ENCODE measurements around the gene UBTF.

UBTF gene

DNA sequence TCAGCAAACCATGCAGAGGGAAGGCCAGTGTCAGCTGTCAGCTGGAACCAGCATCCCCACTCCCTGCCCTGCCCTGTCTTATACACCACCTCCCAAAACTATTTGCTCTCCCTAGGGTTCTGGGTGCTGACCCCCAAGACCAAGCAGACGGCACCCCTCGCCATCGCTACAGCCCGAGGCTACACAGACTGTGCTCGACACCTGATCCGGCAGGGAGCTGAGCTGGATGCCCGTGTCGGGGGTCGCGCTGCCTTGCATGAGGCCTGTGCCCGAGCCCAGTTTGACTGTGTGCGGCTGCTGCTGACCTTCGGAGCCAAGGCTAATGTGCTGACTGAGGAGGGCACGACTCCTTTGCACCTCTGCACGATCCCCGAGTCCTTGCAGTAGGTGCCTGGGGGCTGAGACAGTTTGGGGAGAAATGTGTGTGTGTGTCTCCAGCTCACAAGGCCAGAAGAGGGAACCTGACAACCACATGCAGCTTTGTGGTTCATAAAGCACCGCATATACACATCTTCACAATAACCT, 47.5 kb downstream of the UBTF start:
- DNase-seq (ENCODE audit: low read depth in 2 of 2): no peak

DNA sequence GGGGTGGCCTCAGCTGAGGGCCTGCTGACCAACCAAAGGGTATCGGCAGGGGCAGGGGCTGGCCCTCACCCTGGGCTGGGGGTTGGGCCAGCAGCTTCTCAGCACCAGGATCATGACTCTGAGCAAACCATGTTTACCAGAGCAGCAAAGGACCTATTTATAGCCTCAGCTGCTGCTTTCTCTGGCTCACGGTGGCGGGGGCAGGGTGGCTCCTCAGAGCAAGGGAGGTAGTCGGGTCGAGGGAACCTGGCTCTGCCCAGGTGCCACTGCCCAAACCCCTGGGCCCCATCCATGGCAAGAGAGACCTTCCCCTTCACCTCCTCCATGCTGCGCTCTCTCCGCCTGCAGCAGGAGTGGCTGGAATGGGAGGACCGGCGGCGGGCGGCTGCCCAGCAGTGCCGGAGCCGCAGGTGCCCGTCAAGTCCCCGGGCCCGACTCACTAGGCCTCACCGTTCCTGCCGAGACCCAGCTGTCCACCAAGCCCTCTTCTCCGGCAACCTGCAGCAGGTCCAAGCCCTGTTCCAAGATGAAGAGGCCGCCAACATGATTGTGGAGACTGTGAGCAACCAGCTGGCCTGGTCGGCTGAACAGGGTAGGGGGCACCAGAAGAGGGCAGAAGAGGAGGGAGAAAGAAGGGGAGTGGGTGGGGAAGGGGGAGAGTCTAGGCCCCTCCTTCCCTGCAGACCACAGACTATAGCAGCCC, 48.8 kb downstream of the UBTF start, which contains the start of gene ASB16:
Gene ASB16 (plus strand): TSS at position 206 of the 703 bp plus-strand sequence. CDS start 86 bp downstream, at position 292.
- no peak for DNase-seq (ENCODE audit: low read depth in 2 of 2)

DNA sequence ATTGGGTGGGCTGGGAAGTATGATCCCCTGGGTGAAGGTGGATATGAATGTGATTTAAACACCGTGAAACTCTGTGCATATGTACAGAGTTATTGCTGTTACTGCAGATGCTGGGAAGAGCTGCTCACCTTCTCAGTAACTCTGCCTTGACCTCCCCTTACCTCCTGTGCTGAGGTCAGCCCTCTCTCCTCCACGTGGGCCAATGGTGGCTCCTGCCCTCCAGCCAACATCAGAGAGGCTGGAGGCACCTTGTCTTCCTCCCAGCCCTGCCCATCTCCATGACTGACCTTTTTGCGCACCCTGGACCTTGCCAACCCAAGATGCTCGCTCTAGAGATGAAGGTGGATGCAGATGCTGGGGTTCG, 49.4 kb downstream of the UBTF start:
- DNase-seq (ENCODE audit: low read depth in 2 of 2): no peak

DNA sequence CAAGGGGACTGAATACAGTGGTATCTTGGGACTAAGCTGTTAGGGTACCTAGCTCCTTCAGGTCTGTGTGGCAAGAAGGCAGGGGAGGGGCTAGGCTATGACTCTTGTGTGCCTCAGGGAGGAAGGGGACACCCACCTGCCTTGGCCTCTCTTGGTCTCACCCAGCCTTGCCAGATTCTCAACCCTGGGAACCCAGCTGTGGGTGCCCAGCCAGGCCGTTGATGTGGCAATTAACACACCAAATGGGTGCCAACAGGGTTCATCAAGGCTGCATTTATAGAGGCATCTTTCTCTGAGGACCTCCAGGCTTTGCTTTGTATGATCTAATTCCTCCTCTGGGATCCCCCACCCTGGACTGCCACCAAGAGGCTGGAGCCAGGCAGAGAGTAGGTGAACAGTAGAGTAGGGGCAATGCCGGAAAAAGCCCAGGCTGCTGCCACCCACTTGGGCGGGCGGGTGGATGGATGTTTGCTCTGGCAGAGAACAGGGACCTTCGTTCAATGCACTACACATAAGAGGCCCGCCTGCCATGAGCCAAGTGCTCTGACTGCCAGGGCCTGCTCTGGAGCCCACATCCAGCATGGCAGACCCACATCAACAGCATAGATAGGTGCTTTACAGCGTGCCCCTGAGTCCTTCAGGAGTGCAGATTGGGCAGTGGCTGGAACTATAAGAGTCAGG, 52.2 kb downstream of the UBTF start:
- DNase-seq (ENCODE audit: low read depth in 2 of 2): no peak

DNA sequence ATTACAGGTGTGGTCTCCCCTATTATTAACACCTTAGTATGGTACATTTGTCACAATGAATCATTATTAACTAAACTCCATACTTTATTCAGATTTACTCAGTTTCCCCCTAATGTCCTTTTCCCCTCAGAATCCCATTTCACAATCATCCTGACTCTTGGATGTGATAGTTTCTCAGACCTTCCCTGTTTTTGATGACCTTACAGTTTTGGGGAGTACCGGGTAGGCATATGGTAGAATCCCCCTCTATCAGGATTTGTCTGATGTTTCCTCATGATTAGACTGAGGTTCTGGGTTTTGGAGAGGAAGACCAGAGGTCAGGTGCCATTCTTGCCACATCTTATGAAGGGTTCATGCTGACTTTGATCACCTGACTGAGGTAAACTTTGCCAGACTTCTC, 55.0 kb downstream of the UBTF start:
- no peak for DNase-seq (ENCODE audit: low read depth in 2 of 2)

DNA sequence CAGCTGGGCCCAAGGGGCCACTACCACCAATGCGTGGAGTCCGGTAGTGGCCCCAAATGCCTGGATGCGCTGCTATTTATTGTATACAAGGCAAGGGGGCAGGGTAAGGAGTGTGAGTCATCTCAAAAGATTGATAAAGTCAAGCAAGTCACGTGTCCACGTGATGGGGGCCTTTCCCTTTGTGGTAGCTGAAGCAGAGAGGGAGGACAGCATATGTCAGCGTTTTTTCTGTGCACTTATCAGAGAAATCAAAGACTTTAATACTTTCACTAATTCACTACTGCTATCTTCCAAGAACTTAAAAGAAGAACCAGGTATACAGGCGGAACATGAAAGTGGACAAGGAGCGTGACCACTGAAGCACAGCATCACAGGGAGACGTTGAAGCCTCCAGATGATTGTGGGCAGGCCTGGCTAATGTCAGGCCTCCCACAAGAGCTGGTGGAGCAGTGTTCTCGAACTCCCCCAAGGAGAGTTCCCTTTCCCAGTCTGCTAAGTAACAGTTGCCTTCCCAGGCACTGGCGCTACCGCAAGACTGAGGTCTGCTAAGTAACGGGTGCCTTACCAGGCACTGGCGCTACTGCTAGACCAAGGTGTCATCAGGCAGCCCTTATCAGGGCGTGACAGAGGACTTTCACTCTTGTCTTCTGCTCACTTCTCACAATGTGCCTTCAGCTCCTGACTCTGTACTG, 59.8 kb downstream of the UBTF start:
- no peak for DNase-seq (ENCODE audit: low read depth in 2 of 2)

DNA sequence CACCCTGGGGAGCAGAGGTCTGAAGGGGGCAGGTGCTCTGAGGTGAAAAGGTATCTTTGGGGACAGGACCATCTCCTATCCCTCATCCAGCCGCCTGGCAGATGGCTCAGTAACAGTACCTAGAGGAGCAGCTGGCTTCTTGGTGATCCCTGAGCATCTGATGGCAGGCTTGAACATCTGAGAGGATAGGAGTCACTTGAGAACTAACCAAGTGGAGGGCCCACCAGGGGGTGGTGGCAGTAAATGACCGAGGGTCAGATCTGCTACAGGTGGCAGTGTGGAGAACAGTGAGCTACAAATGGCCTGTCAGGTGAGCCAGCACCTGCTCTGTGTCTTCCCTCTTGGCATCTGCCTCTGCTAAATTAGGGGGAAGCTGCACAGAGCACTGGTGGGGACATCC, 64.0 kb downstream of the UBTF start:
- no peak for DNase-seq (ENCODE audit: low read depth in 2 of 2)

Measured in activated CD4-positive, alpha-beta T cell treated with anti-CD3 and anti-CD28 coated beads for 24 hours (primary cell).